Endothelial cell of umbilical vein (primary cell): ENCODE results near the gene MUC4. TPM values are rescaled to one million over a fixed set of nuclear protein-coding genes. Genes with fewer than 3 reads are reported as not detected.

Experiments
- BruUV-seq: library from RNA; stranded (reverse); fragments of 400-500 nt; replicated peaks from 2 replicates; lab custom pipeline; 2021; lab: Mats Ljungman, UMichigan
- CTCF ChIA-PET: fragments of 300-600, 350-600 bp; sonication (Branson Sonifier 250); formaldehyde crosslinking; loops from one replicate; lab custom pipeline; 2021; ENCODE audit warnings: antibody characterized with exemption, inconsistent platforms; lab: Charles Lee
- POLR2A ChIA-PET: fragments of 300-600, 350-600 bp; sonication (Branson Sonifier 250); formaldehyde crosslinking; loops from one replicate; lab custom pipeline; 2021; ENCODE audit warnings: antibody characterized with exemption, inconsistent platforms; lab: Charles Lee
- DNase-seq: peaks from one replicate; pipeline ENCODE4 v3.0.0-alpha.2; 2011; ENCODE audit warnings: low read depth, low spot score
- FAIRE-seq: peaks from 2 replicates; lab custom pipeline; 2011; peaks lifted over from hg19 to GRCh38; lab: Jason Lieb, UNC
- H2AFZ ChIP-seq: 2 replicates; pipeline ENCODE4 v1.6.0; 2012; ENCODE audit warnings: low read depth, low read length, control low read depth, inconsistent platforms
- H3K27ac ChIP-seq: 2 replicates; pipeline ENCODE4 v1.5.1; 2011; ENCODE audit warnings: low read depth, mild to moderate bottlenecking, control low read depth, low read length, moderate library complexity; ENCODE audit not compliant: insufficient read depth
- H3K27me3 ChIP-seq, 2 experiments: 2 replicates each; pipeline versions ENCODE4 v1.6.0 to v1.6.1; 2011; ENCODE audit warnings: low read length in 2 of 2, mixed read lengths in 1 of 2; ENCODE audit not compliant: control insufficient read depth in 2 of 2, insufficient read depth in 2 of 2
- H3K36me3 ChIP-seq, 2 experiments: 2 replicates in 1 of 2; 3 replicates in 1 of 2; pipeline ENCODE4 v1.5.1; 2011; ENCODE audit warnings: low read length in 2 of 2, mild to moderate bottlenecking in 1 of 2, moderate library complexity in 1 of 2; ENCODE audit not compliant: control insufficient read depth in 2 of 2, insufficient read depth in 2 of 2; ENCODE audit errors: extremely low read depth in 1 of 2
- H3K4me1 ChIP-seq: 3 replicates; pipeline ENCODE4 v1.5.1; 2011; ENCODE audit warnings: mild to moderate bottlenecking, low read length; ENCODE audit not compliant: control insufficient read depth, insufficient read depth; ENCODE audit errors: extremely low read depth
- H3K4me2 ChIP-seq: 2 replicates; pipeline ENCODE4 v1.6.1; 2011; ENCODE audit warnings: low read length, control low read depth, mixed read lengths; ENCODE audit not compliant: insufficient read depth
- H3K4me3 ChIP-seq, 3 experiments: fragments of 200-600 bp in 1 of 3; sonication (generic), shearing (Covaris generic) in 1 of 3; replicated peaks in 1 of 3; 2 replicates each; pipeline ENCODE4 v1.5.1; 2011 to 2016; ENCODE audit warnings: control low read depth in 3 of 3, low read length in 3 of 3, mild to moderate bottlenecking in 2 of 3, inconsistent platforms in 1 of 3, low read depth in 1 of 3, moderate library complexity in 1 of 3; ENCODE audit not compliant: insufficient read depth in 1 of 3
- H3K79me2 ChIP-seq: 2 replicates; pipeline ENCODE4 v1.6.0; 2012; ENCODE audit warnings: low read length, inconsistent platforms; ENCODE audit not compliant: control insufficient read depth, insufficient read depth
- H3K9ac ChIP-seq: replicated peaks from 2 replicates; pipeline ENCODE3; 2011; ENCODE audit warnings: low read length, control low read depth; ENCODE audit not compliant: insufficient read depth; ENCODE audit errors: extremely low read depth
- H3K9me1 ChIP-seq: replicated peaks from 3 replicates; pipeline ENCODE4 v1.6.0; 2011; ENCODE audit warnings: mild to moderate bottlenecking, low read length; ENCODE audit not compliant: control insufficient read depth, insufficient read depth; ENCODE audit errors: extremely low read depth
- H3K9me3 ChIP-seq: replicated peaks from 2 replicates; pipeline ENCODE4 v1.5.1; 2012; ENCODE audit warnings: low read length, inconsistent platforms; ENCODE audit not compliant: control insufficient read depth, insufficient read depth
- H4K20me1 ChIP-seq: replicated peaks from 2 replicates; pipeline ENCODE3; 2011; ENCODE audit warnings: mild to moderate bottlenecking, low read length; ENCODE audit not compliant: control insufficient read depth, insufficient read depth; ENCODE audit errors: extremely low read depth
- CTCF ChIP-seq, 2 donors: IDR thresholded peaks; 1 replicate in 1 of 2; 2 replicates in 1 of 2; pipeline ENCODE4 v1.5.1; 2011; ENCODE audit warnings: low read length in 2 of 2, mild to moderate bottlenecking in 2 of 2, moderate library complexity in 2 of 2, control low read depth in 1 of 2, inconsistent platforms in 1 of 2, low read depth in 1 of 2; ENCODE audit not compliant: insufficient read depth in 1 of 2; ENCODE audit errors: extremely low read depth in 1 of 2
- EZH2 ChIP-seq: IDR thresholded peaks from 2 replicates; pipeline ENCODE4 v1.6.1; 2012; ENCODE audit warnings: borderline replicate concordance, low read depth, mild to moderate bottlenecking, moderate library complexity, low read length, inconsistent platforms; ENCODE audit not compliant: severe bottlenecking
- FOS ChIP-seq: IDR thresholded peaks from 2 replicates; pipeline ENCODE4 v1.6.1; 2011; ENCODE audit warnings: mild to moderate bottlenecking, low read length, moderate library complexity, borderline replicate concordance; ENCODE audit not compliant: insufficient read depth
- GATA2 ChIP-seq: IDR thresholded peaks from 2 replicates; pipeline ENCODE4 v1.7.0; 2011; ENCODE audit warnings: low read depth, mild to moderate bottlenecking, moderate library complexity, mixed read lengths, low read length; ENCODE audit not compliant: insufficient read length, insufficient read depth
- JUN ChIP-seq: IDR thresholded peaks from 2 replicates; pipeline ENCODE4 v1.6.1; 2011; ENCODE audit warnings: borderline replicate concordance, low read depth; ENCODE audit not compliant: insufficient read length, insufficient read depth
- MAX ChIP-seq: IDR thresholded peaks from 2 replicates; pipeline ENCODE4 v1.6.1; 2011; ENCODE audit not compliant: insufficient read depth, insufficient read length
- MYC ChIP-seq: IDR thresholded peaks from one replicate; pipeline ENCODE4 v1.6.1; 2011; ENCODE audit warnings: mild to moderate bottlenecking, low read depth, low read length
- POLR2A ChIP-seq: IDR thresholded peaks from 2 replicates; pipeline ENCODE4 v1.6.1; 2012; ENCODE audit warnings: low read depth, mild to moderate bottlenecking, control low read depth, low read length
- POLR2AphosphoS5 ChIP-seq: IDR thresholded peaks from 2 replicates; pipeline ENCODE4 v1.6.1; 2012; ENCODE audit warnings: low read depth, mild to moderate bottlenecking, control low read depth, low read length, moderate library complexity; ENCODE audit not compliant: insufficient read depth
- dilution Hi-C: fragments of 300-500 bp; cut with MboI; formaldehyde crosslinking; loops from one replicate; pipeline ENCODE4 v1.15.0; 2019; ENCODE audit warnings: low sequenced_read_pairs; ENCODE audit not compliant: extremely low pct_ligation_motif_present
- intact Hi-C: fragments of 100-400 bp; cut with micrococcal nuclease; formaldehyde crosslinking; loops from one replicate; pipeline ENCODE4 v1.10.0; 2022
- polyA plus RNA-seq, 4 experiments: library from polyadenylated mRNA; depleted of rRNA in 3 of 4; stranded (reverse) in 3 of 4; unstranded in 1 of 4; fragments of >200 nt; gene quantifications; 2 replicates each; pipeline versions ENCODE4 v1.2.1 to v1.2.3, GENCODE V29; 2011 to 2012; ENCODE audit warnings: missing spikeins in 1 of 4
- total RNA-seq: library from RNA; stranded (reverse); gene quantifications from 2 replicates; pipeline ENCODE4 v1.2.3, GENCODE V29; 2021

MUC4 gene
- total and polyA plus RNA-seq, 2 donors (not counting 3 experiments of a cell fraction or from before 2014, with no cell fraction given), result 0.04 TPM; not detected in 1

GRCh38 chr3:195754141-195754540 lies 57.6 kb downstream of the MUC4 start:
- no peak for TF ChIP-seq POLR2A
- no peak for TF ChIP-seq GATA2
- no peak for TF ChIP-seq POLR2AphosphoS5
- TF ChIP-seq CTCF (IDR thresholded peaks at IDR 0.05; ENCODE audit: extremely low read depth in 1 of 2, insufficient read depth in 1 of 2, low read depth in 1 of 2, low read length in 2 of 2), result no peak
- TF ChIP-seq EZH2, result no peak
- TF ChIP-seq MAX, result no peak
- no peak for TF ChIP-seq JUN
- no peak for TF ChIP-seq MYC
- no peak for TF ChIP-seq FOS
- FAIRE-seq, result no peak
- no TSS peak for BruUV-seq
- H3K9me1 ChIP-seq, result no peaks in the 10 kb centered on the region
- H3K4me2 ChIP-seq, result no peak overlapping the region
- H3K9ac ChIP-seq, result no peak overlapping the region
- no peak for DNase-seq
- no peak overlapping the region for H3K27ac ChIP-seq
- POLR2A ChIA-PET, result no interaction called here
- H3K4me1 ChIP-seq, result peaks cover 6% of the 10 kb centered on the region
- H3K9me3 ChIP-seq, result no peaks in the 10 kb centered on the region
- dilution Hi-C loops, result no loop called here
- peaks cover 3 to 5% of the 10 kb centered on the region in 2 experiments for H3K27me3 ChIP-seq
- no peak overlapping the region for H3K4me3 ChIP-seq
- intact Hi-C loops, result no loop called here
- H4K20me1 ChIP-seq, result no peaks in the 10 kb centered on the region
- H2AFZ ChIP-seq, result no peak overlapping the region
- CTCF ChIA-PET, result no interaction called here
- no peaks in the 10 kb centered on the region for H3K36me3 ChIP-seq
- no peaks in the 10 kb centered on the region for H3K79me2 ChIP-seq
